Measurements from ENCODE around the gene TFIP11.

DNA sequence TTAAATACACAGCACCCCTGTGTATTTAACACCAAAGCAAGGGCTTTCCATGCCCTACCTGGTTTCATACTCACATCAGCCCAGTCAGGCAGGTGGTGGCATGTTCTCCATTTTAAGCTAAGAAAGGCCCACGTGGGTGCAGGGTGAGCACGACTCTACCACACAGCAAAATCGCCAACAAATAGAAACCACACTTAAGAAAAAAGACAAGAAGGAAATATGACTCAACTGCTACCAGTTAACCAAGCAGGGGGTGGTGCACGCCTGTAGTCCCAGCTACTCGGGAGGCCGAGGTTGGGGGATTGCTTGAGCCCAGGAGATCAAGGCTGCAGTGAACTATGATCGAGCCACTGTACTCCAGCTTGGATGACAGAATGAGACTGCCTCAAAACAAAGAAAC is 35.2 kb upstream of the TFIP11 start:
- no peak for TF ChIP-seq POLR2A (IDR thresholded peaks at IDR 0.05)
- TF ChIP-seq, protein P1, sequence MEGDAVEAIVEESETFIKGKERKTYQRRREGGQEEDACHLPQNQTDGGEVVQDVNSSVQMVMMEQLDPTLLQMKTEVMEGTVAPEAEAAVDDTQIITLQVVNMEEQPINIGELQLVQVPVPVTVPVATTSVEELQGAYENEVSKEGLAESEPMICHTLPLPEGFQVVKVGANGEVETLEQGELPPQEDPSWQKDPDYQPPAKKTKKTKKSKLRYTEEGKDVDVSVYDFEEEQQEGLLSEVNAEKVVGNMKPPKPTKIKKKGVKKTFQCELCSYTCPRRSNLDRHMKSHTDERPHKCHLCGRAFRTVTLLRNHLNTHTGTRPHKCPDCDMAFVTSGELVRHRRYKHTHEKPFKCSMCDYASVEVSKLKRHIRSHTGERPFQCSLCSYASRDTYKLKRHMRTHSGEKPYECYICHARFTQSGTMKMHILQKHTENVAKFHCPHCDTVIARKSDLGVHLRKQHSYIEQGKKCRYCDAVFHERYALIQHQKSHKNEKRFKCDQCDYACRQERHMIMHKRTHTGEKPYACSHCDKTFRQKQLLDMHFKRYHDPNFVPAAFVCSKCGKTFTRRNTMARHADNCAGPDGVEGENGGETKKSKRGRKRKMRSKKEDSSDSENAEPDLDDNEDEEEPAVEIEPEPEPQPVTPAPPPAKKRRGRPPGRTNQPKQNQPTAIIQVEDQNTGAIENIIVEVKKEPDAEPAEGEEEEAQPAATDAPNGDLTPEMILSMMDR (IDR thresholded peaks at IDR 0.05) = no peak

Data from adrenal gland (tissue), 5 donors.